HuH-7 (cell line): ENCODE results near the gene AP3B2.
"Not testable (repeated sequence)": the region's sequence is repeated elsewhere in the genome, so short reads cannot be mapped to it uniquely, and the experiment has no call there.

Source experiments
- DNase-seq: peaks from one replicate; pipeline ENCODE4 v3.0.0; 2011; ENCODE audit warnings: low spot score

AP3B2 gene

GRCh38 chr15:82709421-82710207 lies at the start of gene AP3B2:
TSS of gene AP3B2 (minus strand) at chr15:82709875. CDS start at chr15:82709706, 169 bp downstream.
- peak; percentile 87 for DNase-seq

- no peak for DNase-seq
Observed at GRCh38 chr15:82751308-82751707, 41.6 kb upstream of the AP3B2 start.

GRCh38 chr15:82750831-82751180 lies 41.1 kb upstream of the AP3B2 start:
- peak; percentile 9 for DNase-seq

- peak; percentile 80 for DNase-seq
Observed at GRCh38 chr15:82749951-82750830, 40.5 kb upstream of the AP3B2 start.

- no peak for DNase-seq
Observed at GRCh38 chr15:82748315-82748714, 38.6 kb upstream of the AP3B2 start.

GRCh38 chr15:82743810-82744209 lies 34.1 kb upstream of the AP3B2 start:
- no peak for DNase-seq

GRCh38 chr15:82742134-82742533 lies 32.5 kb upstream of the AP3B2 start:
- DNase-seq: no peak

- no peak for DNase-seq
Observed at GRCh38 chr15:82739086-82739485, 29.4 kb upstream of the AP3B2 start.

- DNase-seq: no peak
Observed at GRCh38 chr15:82737975-82738374, 28.3 kb upstream of the AP3B2 start.

- DNase-seq: no peak
Observed at GRCh38 chr15:82731527-82731926, 21.9 kb upstream of the AP3B2 start.

GRCh38 chr15:82730022-82730530 lies 20.4 kb upstream of the AP3B2 start:
- no peak for DNase-seq

- DNase-seq: no peak
Observed at GRCh38 chr15:82726816-82727215, 17.1 kb upstream of the AP3B2 start.

- no peak for DNase-seq
Observed at GRCh38 chr15:82715003-82715402, 5.3 kb upstream of the AP3B2 start.

- DNase-seq: no peak
Observed at GRCh38 chr15:82714016-82714415, 4.3 kb upstream of the AP3B2 start.

- DNase-seq: no peak
Observed at GRCh38 chr15:82712036-82712435, 2.4 kb upstream of the AP3B2 start.

GRCh38 chr15:82710926-82711490 lies 1.3 kb upstream of the AP3B2 start:
- no peak for DNase-seq

GRCh38 chr15:82710208-82710555 lies 507 bp upstream of the AP3B2 start:
- DNase-seq: no peak

- DNase-seq: no peak
Observed at GRCh38 chr15:82709081-82709420, 624 bp downstream of the AP3B2 start.

- DNase-seq: not testable (repeated sequence)
Observed at GRCh38 chr15:82705856-82706255, 3.8 kb downstream of the AP3B2 start.

- no peak for DNase-seq
Observed at GRCh38 chr15:82699726-82700125, 9.9 kb downstream of the AP3B2 start.

- no peak for DNase-seq
Observed at GRCh38 chr15:82698711-82699345, 10.8 kb downstream of the AP3B2 start.

GRCh38 chr15:82697735-82698407 lies 11.8 kb downstream of the AP3B2 start:
- DNase-seq: no peak
